Endometrium (tissue), 2 donors: ENCODE data around the gene AIF1L.

Experiments
- FAIRE-seq: peaks from 2 replicates; lab custom pipeline; 2012; peaks lifted over from hg19 to GRCh38; lab: Jason Lieb, UNC
- donor health status: control.
- donor health status: control.

The AIF1L gene

DNA sequence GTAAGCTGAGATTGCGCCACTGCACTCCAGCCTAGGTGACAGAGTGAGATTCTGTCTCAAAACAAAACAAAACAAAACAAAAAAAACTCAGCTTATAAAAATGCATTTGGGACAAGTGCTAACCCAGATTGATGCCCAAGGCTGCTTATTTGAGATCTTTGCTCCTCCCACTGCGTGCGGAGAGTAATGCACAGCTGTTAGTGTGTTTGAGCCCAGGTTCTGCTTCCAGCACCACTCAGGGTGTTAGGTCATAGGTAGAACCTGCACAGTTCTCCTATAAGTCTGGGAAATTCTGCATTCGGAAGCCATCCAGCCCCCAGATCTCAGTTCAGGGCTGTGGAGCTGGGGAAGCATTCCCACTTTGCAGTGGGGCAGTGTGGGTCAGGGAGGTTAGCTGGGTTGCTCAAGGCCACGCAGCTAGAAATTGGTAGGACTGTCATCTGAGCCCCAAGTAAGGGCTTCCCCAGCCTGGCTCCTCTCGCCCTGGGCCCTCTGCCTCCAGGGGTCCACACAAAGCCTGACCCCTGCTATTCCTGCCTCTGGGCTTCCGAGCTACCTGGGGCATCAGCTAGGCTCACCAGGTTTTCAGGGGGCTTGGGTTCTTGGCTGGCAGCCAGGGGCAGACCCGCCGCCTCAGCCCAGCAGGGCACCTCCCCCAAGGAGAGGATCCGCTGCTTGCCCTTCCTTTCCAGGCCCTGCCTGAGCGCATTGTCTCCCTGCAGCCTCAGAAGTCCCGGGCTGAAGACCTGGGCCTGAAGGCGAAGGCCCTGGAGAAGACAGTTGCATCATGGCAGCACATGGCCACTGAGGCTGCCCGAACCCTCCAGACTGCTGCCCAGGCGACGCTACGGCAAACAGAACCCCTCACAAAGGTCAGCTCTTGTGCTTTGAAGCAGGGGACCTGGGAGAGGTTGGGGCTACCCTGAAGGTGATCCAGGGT is 17.6 kb upstream of the AIF1L start:
- FAIRE-seq = no peak

DNA sequence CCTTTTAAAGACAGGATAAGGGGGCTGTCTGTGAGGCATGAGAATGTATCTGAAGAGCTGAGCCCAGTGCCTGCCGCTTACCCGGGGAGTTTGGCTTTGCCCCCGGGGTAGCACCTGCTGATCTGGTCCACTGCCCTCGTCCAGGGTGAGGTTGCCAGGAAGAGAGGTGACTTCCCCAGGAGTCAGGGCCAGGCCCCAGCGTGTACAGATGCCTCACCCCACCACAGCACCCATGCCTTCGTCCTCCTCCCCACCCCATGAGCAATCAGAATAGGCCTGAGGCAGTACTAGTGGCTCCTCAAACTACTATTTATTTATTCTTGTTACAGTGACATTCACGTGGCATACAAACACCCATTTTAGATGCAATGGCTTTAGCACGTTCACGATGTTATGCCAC is 15.7 kb upstream of the AIF1L start:
- no peak for FAIRE-seq

DNA sequence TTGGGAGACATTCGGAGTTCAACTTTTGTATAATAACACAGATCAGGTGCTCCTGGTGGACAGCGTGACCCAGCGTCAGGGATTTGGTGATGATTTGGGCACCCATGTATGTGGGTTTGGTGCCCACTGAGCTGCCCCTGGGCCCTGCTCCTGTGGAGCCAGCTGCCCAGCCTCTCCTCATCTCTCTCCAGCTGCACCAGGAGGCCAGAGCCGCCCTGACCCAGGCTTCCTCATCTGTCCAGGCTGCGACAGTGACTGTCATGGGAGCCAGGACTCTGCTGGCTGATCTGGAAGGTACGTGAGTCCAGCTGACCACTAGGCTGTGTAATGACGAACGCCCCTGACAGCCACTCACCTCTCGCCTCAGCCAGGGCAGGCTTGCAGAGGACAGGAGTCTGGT is 14.5 kb upstream of the AIF1L start:
- no peak for FAIRE-seq

DNA sequence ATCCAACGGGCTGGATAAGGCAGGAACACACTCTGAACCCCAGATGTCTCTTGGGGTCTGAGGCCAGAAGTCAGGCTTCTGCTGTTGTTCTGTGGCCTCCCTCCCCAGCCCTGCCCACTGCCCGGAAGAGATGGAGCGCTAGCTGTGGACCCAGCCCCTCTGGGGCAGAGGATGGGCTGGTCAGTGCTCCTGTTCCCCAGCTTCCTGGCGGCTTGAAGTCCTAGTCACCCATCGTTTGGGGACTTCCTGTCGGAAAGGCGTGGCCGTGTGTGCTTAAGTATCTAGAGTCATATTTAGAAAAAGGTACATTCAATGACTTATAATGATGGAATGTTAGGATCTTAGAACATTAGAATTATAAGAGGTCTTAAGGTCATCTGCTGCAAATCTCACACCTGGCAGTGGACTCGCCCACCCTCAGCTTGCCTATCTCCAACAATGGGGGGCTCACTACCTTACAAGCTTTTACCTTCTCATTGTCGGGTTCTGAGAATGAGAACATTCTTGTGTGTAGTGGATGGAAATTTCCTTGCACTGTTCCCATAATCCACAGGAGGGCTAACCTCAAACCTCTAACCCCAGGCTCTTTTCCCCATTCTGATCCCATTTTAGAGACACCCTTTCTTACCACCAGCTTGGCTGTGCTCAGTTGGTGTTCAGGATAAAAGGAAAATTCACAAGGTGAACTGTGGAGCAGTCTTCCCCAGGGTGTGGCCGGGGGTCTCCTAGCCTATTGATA is 13.4 kb upstream of the AIF1L start:
- no peak for FAIRE-seq

DNA sequence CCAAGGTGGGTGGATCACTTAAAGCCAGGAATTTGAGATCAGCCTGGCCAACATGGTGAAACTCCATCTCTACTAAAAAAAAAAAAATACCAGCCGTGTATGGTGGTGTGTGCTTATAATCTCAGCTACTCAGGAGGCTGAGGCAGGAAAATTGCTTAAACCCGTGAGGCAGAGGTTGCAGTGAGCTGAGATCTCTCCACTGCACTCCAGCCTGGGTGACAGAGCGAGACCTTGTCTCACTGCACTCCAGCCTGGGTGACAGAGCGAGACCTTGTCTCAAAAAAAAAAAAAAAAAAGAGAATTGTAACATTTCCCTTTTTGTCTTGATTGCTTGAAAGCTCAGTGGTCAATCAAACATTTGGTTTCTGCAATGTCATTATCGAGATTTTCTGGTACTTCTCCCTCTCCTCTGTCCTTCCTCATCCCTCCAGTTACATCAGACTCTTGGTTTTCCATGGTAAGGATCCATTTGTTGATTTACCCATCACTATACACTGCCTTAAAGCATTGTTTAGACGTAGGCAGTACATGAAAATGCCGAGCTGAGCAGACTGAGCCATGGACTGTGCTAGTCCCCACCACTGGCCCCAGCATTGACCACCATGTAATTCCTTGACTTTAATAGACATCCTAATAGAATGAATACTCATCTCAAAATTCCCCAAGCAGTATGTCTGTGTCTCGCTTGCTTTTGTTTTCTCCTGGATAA is 11.5 kb upstream of the AIF1L start:
- no peak for FAIRE-seq

DNA sequence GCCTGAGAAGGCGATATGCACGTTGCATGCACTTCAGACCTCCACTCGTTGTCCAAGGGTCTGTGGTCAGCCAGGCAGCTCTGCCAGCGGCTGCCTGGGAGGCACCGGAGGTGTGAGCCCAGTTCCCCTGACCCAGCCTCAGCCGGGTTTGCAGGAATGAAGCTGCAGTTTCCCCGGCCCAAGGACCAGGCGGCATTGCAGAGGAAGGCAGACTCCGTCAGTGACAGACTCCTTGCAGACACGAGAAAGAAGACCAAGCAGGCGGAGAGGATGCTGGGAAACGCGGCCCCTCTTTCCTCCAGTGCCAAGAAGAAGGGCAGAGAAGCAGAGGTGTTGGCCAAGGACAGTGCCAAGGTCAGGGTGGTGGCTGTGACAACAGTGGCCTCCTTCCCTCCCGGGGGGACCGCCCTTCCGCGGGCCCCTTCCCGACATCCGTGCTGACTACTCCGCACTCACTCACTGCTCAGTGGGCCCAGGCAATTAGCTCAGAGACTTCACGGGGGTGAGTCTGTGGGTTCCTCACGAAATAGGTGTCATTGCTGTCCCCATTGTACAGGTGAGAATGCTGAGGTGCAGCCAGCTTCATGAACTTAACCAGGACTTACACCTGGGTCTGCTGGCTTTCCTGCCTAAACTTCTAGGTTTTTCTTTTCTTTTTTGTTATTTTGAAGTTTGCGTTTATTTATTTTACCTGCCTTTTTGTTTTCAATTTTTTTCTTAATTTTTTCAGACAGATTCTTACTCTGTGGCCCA is 10.8 kb upstream of the AIF1L start:
- FAIRE-seq = no peak

DNA sequence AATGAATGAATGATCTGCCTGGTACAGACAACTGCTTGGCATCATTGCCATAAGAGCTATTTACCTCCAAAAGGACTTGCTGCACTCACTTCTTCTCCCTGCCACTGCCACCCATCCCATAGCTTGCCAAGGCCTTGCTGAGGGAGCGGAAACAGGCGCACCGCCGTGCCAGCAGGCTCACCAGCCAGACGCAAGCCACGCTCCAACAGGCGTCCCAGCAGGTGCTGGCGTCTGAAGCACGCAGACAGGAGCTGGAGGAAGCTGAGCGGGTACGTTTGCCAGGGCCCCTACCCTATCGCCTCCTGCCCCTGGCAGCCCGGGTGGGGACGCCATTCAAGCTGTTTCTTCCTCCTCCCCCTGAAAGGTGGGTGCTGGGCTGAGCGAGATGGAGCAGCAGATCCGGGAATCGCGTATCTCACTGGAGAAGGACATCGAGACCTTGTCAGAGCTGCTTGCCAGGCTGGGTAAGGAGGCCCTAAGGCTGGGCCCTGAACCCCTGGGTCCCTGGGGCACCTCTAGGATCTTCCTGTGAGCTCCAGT is 8.9 kb upstream of the AIF1L start:
- no peak for FAIRE-seq

DNA sequence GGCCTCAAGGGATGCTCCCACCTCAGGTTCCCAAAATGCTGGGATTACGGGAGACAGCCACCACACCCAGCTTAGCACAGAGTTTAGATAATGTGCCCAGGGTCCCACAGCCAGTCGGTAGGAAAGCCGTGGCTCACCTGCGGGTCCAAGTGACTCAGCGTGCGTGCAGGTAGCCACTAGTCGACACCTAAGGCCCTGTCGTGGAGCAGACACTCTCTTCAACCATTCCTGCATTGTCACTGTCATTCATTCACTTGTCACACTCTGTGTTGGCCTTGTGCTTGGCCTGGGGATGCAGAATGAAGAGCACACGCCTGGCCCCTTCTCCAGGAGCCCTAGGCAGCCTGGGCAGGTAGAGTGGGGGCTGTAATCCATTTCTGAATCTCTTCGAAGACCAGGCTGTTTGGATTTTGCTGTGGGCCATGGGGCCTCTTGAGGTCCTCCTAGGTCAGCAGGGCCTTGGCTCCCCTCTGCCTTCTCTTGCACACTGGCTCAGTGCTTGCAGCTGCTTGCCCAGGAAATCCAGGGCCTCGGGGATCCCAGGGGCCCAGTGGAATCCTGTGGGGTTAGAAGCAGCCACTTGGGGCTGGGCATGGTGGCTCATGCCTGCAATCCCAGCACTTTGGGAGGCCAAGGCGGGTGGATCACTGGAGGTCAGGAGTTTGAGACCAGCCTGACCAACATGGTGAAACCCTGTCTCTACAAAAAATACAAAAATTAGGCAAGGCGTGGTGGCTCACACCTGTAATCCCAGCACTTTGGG is 6.1 kb upstream of the AIF1L start:
- FAIRE-seq = no peak

DNA sequence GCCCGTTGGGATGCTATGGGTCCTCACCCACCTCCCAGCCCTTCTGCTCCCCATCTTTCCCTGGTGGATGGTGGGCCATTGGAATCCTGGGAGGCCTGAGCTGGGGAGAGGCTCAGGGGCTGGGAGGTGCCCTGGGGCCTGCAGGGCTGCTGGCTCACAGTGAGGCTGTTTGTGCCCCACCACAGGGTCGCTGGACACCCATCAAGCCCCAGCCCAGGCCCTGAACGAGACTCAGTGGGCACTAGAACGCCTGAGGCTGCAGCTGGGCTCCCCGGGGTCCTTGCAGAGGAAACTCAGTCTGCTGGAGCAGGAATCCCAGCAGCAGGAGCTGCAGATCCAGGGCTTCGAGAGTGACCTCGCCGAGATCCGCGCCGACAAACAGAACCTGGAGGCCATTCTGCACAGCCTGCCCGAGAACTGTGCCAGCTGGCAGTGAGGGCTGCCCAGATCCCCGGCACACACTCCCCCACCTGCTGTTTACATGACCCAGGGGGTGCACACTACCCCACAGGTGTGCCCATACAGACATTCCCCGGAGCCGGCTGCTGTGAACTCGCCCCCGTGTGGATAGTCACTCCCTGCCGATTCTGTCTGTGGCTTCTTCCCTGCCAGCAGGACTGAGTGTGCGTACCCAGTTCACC is 4.9 kb upstream of the AIF1L start:
- FAIRE-seq = no peak

DNA sequence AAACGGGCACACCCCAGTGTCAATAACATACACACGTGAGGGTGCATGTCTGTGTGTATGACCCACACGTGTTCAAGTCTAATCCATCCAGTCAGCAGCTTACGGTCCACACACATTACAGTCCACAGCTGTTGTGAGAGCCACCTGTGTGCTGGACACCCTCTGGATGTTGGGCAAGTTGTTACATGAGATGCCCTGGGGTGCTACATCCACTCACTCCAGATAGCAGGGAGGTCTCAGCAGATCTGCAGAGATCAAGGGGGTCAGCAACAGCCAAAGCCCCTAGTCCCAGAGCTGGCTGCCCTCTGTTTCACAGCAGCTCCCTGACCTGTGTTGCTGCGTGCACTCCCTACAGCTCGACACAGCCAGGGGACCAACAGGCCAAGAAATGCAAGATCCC is 4.3 kb upstream of the AIF1L start:
- FAIRE-seq = no peak

DNA sequence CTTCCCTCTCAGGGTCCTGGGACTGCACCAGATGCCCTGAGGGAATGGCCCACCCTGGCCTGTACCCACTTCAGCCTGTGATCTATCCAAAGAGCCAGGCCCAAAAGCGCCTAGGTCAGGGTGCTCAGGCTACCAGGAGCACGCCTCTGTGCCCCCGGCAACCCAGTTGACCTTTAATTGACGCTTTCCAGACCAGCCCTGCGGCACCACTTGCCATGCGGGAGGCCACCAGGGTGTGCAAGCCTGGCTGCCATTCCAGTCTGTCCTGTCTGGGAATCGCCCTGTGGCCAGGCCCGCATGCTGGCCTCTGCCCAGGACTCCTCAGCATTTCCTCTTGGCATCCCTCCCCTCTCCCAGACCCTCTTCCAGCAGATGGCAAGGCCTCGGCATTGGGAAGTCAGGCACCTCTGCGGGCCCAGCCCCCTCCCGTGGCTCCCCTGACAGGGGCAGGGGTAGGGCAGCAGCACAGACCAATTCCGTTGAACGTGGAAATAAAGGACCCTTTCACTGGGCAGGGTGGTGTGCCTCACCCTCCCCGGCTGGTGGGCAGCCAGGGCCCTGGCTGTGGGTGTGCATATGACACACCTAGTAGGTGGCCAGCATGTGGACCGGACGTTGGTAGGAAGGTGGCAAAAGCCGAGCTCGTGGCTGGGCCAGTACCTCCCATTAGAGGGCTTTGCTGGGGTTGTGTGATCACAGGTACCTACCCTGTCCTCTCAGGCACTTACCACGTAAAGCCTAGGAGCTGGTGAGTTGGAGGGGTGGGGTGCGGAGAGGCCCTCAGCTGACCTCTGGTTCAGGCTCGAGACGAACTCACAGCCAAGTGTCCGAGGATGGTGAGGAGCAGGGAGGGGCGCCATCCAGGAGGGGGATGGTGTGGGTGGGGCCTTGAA is 3.5 kb upstream of the AIF1L start:
- no peak for FAIRE-seq

DNA sequence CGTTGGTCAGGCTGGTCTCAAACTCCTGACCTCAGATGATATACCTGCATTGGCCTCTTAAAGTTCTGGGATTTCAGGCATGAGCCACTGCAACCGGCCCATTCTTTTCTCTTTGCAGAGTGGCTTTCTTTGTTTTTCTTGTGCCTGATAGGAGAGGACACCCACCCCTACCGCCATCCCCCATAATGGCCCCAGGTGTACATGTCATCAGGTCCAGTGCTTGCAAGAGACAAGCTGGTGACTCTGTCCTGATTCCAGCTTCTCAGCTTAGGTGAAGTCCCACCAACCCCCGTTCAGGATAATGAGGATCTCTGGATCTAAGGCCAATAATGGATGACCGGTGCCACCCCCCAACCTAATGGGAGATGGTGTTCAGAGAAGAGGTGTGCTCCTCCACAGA is 2.3 kb upstream of the AIF1L start:
- FAIRE-seq = no peak

DNA sequence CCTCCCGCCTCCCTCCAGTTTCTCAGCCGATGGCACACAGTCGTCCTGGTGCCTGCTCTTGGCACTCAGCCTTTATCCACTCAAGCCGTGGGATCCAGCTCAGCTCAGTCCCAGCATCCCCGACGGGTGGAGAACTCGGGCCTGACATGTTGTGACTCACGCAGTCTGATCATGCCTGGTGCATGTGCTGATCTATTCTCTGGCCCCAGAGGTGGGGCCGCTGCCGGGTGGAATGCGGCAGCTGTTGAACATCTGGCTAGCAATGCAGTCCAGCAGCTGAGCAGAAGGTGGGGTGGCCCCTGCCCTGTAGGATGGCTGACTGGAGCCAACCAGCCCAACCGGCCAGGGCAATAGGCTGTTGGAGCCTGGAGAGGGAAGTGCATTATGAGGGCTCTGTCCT is 1.7 kb upstream of the AIF1L start:
- no peak for FAIRE-seq

DNA sequence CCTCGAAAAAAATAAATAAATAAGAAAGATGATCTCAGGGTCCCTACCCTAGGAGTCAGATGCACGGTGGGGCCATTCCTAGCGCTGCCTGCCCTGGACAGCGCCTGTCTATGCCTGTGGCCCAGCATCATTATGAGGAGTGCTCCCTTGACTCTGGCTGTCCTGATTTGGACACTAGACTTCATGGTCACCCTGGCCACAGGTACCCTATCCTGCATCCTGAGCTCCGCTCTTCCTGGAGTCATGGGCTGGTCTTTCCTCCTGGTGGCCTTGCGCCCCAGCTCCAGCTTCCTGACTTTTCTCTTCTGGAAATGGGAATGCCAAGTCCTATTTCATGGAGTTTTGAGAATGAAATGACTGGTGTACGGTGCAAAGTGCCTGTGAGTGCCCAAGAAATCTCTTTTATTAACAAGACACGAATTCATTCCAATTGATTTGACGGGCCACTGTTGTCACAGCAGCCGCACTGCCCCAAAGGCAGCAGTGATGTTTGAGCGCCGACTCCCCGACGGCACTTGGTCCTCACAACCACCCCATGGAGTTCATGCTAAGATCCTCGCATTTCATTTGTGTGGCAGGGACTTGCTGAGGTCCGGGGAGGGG is 564 bp upstream of the AIF1L start:
- no peak for FAIRE-seq

DNA sequence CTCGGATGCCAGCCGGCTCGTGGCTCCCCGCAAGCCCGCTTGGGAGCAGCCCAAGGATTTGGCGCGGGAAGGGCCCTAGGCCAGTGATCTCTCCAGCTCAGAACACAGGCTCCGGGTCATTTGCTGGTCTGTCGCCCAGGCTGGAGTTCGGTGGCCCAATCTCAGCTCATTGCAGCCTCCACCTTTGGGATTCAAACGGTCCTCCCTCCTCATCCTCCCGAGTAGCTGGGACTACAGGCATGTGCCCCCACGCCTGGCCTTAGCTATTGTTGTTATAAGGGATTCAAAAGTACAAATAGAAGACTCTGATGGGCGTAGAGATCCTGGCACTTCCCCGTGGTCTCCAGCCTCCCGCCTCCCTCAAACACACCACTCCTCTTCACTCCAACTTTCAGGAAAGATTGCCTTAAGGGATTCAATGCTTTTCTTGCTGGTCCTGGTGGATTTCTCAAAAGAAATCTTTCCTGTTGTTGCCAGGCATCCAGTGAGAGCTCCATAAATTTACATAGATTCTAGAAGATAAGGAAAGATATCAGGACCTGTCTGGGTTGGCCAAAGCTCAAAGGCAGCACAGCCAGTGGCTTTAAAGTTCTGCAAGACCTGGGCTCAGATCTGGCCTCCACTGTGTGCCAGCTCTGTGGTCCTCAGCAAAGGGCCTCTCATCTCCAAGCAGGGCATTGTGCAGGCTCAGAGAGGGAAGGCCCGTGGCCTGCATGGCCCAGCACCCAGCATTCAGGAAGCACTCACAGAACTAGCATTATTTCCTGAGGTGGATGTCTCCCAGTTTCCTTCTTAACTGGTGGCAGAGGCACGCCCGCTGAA is 1.0 kb downstream of the AIF1L start:
- FAIRE-seq = no peak

DNA sequence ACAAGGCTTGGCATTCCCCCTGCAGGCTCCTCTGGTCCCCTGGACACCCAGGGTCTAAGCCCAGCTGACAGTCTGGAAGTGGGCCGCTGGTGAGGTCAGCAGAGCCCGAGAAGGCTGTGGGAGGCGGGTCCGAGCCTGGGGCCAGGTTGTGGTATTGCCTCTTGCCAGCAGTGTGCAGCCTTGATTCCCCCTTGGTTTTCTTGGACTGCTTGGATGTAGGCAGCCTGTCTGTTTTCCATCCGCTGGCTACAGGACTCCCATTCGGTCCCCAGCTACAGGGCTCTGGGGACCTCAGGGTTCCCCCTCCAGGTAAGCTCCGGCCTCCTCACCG is 1.6 kb downstream of the AIF1L start:
- no peak for FAIRE-seq

DNA sequence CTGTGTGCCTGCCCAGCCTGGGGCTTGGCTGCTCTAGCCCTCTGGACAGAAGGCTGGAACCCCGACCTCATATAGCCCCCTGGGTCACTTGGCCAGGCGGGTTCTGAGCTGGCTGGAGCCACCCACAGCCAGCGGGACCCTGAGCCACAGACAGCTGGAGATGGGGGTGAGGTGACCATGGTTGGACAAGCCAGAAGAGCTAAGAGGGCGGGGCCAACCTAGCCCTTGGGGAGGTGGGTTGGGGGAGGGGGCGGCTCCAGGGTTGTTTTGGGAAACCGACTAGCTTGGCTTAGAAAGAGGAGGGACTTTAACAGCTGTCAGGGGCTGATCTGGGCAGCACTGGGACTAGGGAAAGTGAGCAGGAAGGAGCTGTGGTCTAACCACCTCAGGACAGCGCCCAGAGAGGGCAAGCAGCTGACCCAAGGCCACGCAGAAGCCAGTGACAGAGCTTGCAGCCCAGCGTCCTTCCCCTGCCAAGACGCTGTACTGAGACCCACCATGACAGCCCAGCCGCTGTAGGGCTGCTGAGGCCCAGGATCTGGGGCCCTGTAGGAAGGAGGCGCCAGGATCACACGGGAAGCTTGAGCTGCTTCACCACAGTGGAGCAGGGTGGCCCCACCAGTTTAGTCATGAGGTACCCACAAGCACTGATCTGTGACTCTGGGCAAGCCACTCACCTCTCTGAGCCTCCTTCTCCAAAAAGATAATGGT is 2.2 kb downstream of the AIF1L start:
- no peak for FAIRE-seq
